Immature natural killer cell (primary cell): ENCODE measurements around the gene TRIM23. TPM values are rescaled to one million over a fixed set of nuclear protein-coding genes. Genes with fewer than 3 reads are reported as not detected.

Experiments
- DNase-seq, 3 donors: peaks; one replicate each; pipeline ENCODE4 v3.0.0; 2022; ENCODE audit warnings: mixed read lengths in 1 of 3
- H3K27ac Mint-ChIP-seq, 6 donors: one replicate each; pipeline ENCODE4 v1.8.0; 2020; ENCODE audit warnings: mixed read lengths in 6 of 6, mild to moderate bottlenecking in 5 of 6, inconsistent platforms in 4 of 6, moderate library complexity in 3 of 6
- H3K27me3 Mint-ChIP-seq, 3 donors: one replicate each; pipeline ENCODE4 v1.8.0; 2020 to 2021; ENCODE audit warnings: low read depth in 3 of 3, mild to moderate bottlenecking in 3 of 3, mixed read lengths in 3 of 3, moderate library complexity in 3 of 3, inconsistent platforms in 1 of 3
- H3K36me3 Mint-ChIP-seq, 3 donors: one replicate each; pipeline ENCODE4 v1.8.0; 2020; ENCODE audit warnings: mixed read lengths in 3 of 3, inconsistent platforms in 2 of 3, mild to moderate bottlenecking in 2 of 3
- H3K4me1 Mint-ChIP-seq, 2 donors: one replicate each; pipeline ENCODE4 v1.8.0; 2020; ENCODE audit warnings: inconsistent platforms in 2 of 2, mild to moderate bottlenecking in 2 of 2, mixed read lengths in 2 of 2, moderate library complexity in 1 of 2
- H3K4me3 Mint-ChIP-seq, 5 donors: one replicate each; pipeline ENCODE4 v1.8.0; 2020; ENCODE audit warnings: mild to moderate bottlenecking in 5 of 5, mixed read lengths in 5 of 5, inconsistent platforms in 3 of 5, moderate library complexity in 3 of 5
- H3K9me3 Mint-ChIP-seq, 6 donors: one replicate each; pipeline ENCODE4 v1.8.0; 2020; ENCODE audit warnings: mild to moderate bottlenecking in 6 of 6, mixed read lengths in 6 of 6, inconsistent platforms in 4 of 6, moderate library complexity in 3 of 6
- polyA plus RNA-seq, 3 donors: library from polyadenylated mRNA; unstranded; fragments of 300-500 nt; fragmentation: Illumina TruSeq; gene quantifications; one replicate each; pipeline ENCODE4 v1.2.3, GENCODE V29; 2021

The TRIM23 gene
- polyA plus RNA-seq, 3 donors from 2014 or later, result 5.6 to 10.8 (median 10.8) TPM

DNA sequence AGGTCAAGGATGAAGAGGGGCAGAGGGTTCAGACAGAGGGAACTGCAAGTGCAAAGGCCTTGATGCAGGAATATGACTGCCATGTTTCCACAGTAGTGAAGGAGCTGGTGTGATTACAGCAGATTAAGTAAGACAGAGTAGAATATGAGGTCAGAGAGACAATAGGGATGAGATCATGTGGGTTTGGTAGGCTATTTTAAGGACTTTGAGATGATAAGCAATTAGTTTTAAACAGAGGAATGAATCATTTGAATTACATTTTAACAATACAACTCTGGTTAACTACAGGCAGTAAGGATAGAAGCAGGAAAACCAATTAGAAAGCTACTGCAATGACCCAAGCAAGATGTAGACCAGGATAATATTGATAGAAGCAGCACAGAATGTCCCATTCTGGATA lies 68.8 kb downstream of the TRIM23 start:
- Mint-ChIP-seq H3K4me3 (no peak overlapping the region), H3K27me3 (no peaks in the 10 kb centered on the region), H3K27ac (peak overlapping the region in 1 of 6 donors; percentile 18), H3K4me1 (no peaks in the 10 kb centered on the region), H3K36me3 (peaks cover 5 to 20% (median 11%) of the 10 kb centered on the region in 3 donors), H3K9me3 (no peaks in the 10 kb centered on the region)
- DNase-seq, result no peak

DNA sequence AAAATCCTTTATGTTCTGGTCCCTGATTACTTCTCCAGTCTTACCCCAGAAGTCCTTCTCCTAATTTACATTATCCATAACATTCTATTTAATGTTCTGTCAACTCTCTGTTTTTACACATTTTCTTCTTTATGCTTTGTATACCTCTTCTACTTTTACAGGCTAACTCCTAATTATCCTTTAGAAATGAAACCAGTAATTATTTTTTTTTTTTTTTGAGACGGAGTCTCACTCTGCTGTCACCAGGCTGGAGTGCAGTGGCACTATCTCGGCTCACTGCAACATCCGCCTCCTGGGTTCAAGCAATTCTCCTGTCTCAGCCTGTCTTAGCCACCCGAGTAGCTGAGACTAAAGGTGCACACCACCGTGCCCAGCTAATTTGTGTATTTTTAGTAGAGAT lies 70.2 kb downstream of the TRIM23 start:
- H3K9me3 Mint-ChIP-seq, result no peaks in the 10 kb centered on the region
- peaks cover 9 to 27% (median 16%) of the 10 kb centered on the region in 3 donors for H3K36me3 Mint-ChIP-seq
- H3K27me3 Mint-ChIP-seq, result peaks cover 0 to 1% (median 0%) of the 10 kb centered on the region in 3 donors
- H3K27ac Mint-ChIP-seq, result no peak overlapping the region
- DNase-seq, result no peak
- H3K4me1 Mint-ChIP-seq, result no peaks in the 10 kb centered on the region
- no peak overlapping the region for H3K4me3 Mint-ChIP-seq

DNA sequence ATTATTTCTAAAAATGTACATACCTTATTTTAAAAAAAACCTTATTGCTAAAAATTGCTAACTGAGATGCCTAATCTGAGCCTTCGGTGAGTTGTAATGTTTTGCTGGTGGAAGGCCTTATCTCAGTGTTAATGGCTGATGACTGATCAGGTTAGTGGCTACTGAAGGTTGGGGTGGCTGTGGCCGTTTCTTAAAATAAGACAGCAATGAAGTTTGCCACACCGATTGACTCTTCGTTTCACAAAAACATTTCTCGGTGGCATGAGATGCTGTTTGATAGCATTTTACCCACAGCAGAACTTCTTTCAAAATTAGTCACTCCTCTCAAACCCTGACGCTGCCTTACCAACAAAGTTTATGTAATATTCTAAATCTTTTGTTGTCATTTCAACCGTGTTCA lies 75.9 kb downstream of the TRIM23 start:
- H3K36me3 Mint-ChIP-seq, result peaks cover 12 to 32% (median 17%) of the 10 kb centered on the region in 3 donors
- H3K27me3 Mint-ChIP-seq, result peaks cover 0 to 2% (median 1%) of the 10 kb centered on the region in 3 donors
- H3K4me1 Mint-ChIP-seq, result no peaks in the 10 kb centered on the region
- no peak overlapping the region for H3K4me3 Mint-ChIP-seq
- peak overlapping the region in 1 of 6 donors; percentile 36 for H3K27ac Mint-ChIP-seq
- no peak for DNase-seq
- H3K9me3 Mint-ChIP-seq, result no peaks in the 10 kb centered on the region

DNA sequence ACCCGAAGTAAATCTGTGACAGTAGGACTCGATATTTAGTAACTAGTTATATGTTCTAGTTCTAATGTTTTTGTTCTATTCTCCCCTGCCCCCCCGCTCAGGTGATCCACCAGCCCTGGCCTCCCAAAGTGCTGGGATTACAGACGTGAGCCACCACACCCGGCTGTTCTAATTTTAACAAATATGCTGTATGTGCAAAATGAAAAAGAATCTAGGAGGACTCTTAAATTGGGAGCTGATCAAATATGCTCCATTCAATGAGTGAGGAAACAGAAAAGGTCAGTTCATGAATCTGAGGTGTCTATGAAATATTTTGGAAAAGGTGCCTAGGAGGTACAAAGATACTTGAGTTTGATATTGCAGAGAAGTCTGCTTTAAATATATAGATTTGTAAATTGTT lies 78.0 kb downstream of the TRIM23 start:
- Mint-ChIP-seq H3K27ac (no peak overlapping the region), H3K36me3 (peaks cover 20 to 43% (median 27%) of the 10 kb centered on the region in 3 donors), H3K4me3 (no peak overlapping the region), H3K9me3 (no peaks in the 10 kb centered on the region), H3K4me1 (no peaks in the 10 kb centered on the region), H3K27me3 (peaks cover 0 to 2% (median 1%) of the 10 kb centered on the region in 3 donors)
- no peak for DNase-seq

DNA sequence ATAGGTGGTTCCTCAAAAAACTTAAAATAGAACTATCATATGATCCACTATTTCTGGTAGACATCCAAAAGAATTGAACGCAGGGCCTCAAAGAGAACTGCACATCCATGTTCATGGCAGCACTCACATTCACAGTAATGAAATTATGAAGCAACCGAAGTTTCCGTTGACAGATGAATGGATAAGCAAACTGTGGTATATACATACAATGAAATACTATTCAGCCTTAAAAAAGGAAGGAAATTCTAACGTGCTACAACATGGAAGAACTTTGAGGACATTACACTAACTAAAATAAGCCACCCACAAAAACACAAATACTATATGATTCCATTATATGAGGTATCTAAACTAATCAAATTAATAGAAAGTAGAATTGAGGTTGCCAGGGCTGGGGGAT lies 79.7 kb downstream of the TRIM23 start:
- peaks cover 13 to 37% (median 24%) of the 10 kb centered on the region in 3 donors for H3K36me3 Mint-ChIP-seq

DNA sequence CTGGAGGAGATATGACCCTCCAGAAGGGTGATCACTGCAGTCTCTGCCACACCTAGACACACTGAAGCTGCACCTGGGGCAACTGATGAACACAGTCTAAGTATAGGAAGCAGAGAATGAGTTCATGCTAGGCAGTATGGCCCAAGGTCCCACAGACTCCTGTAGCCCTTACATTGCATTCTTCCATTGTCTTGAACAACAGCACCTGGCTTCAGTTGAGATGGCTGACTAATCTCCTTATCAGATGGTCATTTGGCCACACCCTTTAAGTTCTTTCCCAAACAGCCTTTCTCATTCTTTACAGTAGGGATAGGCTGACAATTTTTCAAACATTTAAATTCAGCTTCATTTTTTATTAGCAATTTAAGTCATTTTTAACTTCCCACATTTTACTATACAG lies 84.3 kb downstream of the TRIM23 start:
- no peak for DNase-seq
- Mint-ChIP-seq H3K27ac (no peak overlapping the region), H3K36me3 (peaks cover 8 to 36% (median 30%) of the 10 kb centered on the region in 3 donors), H3K9me3 (no peaks in the 10 kb centered on the region), H3K4me1 (no peaks in the 10 kb centered on the region), H3K27me3 (no peaks in the 10 kb centered on the region), H3K4me3 (no peak overlapping the region)

More for the DNA sequence above, 79.7 kb downstream of the TRIM23 start:
- Mint-ChIP-seq H3K27ac (no peak overlapping the region), H3K4me3 (no peak overlapping the region), H3K27me3 (peaks cover 0 to 2% (median 0%) of the 10 kb centered on the region in 3 donors), H3K9me3 (no peaks in the 10 kb centered on the region), H3K4me1 (no peaks in the 10 kb centered on the region)
- no peak for DNase-seq

Other genes with a start within 250 kb of the TRIM23 start
- not detected for gene ADAMTS6, start 142.4 kb downstream of the TRIM23 start, polyA plus RNA-seq
- gene CENPK, start 61.2 kb downstream of the TRIM23 start, polyA plus RNA-seq, result 10 to 100 TPM in 2 of 3 donors, 1 to 10 TPM in 1; 3.9 to 17.4 (median 15.4) TPM
- gene PPWD1, start 61.0 kb downstream of the TRIM23 start, polyA plus RNA-seq, result 10 to 100 TPM; 16.4 to 34.0 (median 21.4) TPM
- 10 to 100 TPM in 2 of 3 donors, 1 to 10 TPM in 1; 3.5 to 12.8 (median 10.1) TPM for gene SHLD3, start 694 bp upstream of the TRIM23 start, polyA plus RNA-seq
- 10 to 100 TPM; 22.4 to 24.9 (median 22.6) TPM for gene TRAPPC13, start 694 bp upstream of the TRIM23 start, polyA plus RNA-seq
- gene SGTB, start 97.8 kb upstream of the TRIM23 start, polyA plus RNA-seq, result 1 to 10 TPM; 1.7 to 2.8 (median 2.4) TPM
- 1 to 10 TPM in 2 of 3 donors, under 1 TPM in 1; 0.76 to 1.2 (median 1.2) TPM for gene NLN, start 97.9 kb upstream of the TRIM23 start, polyA plus RNA-seq